A673 (cell line): ENCODE results near the gene GDPD1. TPM values are rescaled to one million over a fixed set of nuclear protein-coding genes. Genes with fewer than 3 reads are reported as not detected.

Experiments used
- BruUV-seq: library from RNA; stranded (reverse); fragments of 400-500 nt; replicated peaks from 2 replicates; lab custom pipeline; 2021; lab: Mats Ljungman, UMichigan
- CTCF ChIA-PET: fragments of 300-600 bp; sonication (Branson Sonifier 250); formaldehyde crosslinking; loops from one replicate; lab custom pipeline; 2022; ENCODE audit warnings: antibody characterized with exemption; lab: Charles Lee
- POLR2A ChIA-PET: fragments of 300-600 bp; sonication (Branson Sonifier 250); formaldehyde crosslinking; loops from one replicate; lab custom pipeline; 2022; ENCODE audit warnings: antibody characterized with exemption; ENCODE audit not compliant: low non-redundant PET; lab: Charles Lee
- DNase-seq: peaks from one replicate; pipeline ENCODE4 v3.0.0-alpha.2; 2015; ENCODE audit warnings: low spot score
- H3K27ac ChIP-seq: fragments of 200-600 bp; sonication (generic); 2 replicates; pipeline ENCODE4 v1.5.1; 2016; ENCODE audit warnings: mixed run types, low read depth, mild to moderate bottlenecking, mixed read lengths, antibody characterized with exemption, low read length; ENCODE audit not compliant: poor library complexity, severe bottlenecking
- H3K27me3 ChIP-seq: fragments of 200-600 bp; sonication (generic); replicated peaks from 2 replicates; pipeline ENCODE4 v1.6.1; 2017; ENCODE audit warnings: mixed run types, low read depth, mild to moderate bottlenecking, mixed read lengths, antibody characterized with exemption, low read length; ENCODE audit not compliant: insufficient read depth, poor library complexity
- H3K36me3 ChIP-seq: fragments of 200-600 bp; sonication (generic); 2 replicates; pipeline ENCODE4 v1.6.1; 2016; ENCODE audit warnings: mixed run types, mild to moderate bottlenecking, mixed read lengths, antibody characterized with exemption, low read length; ENCODE audit not compliant: insufficient read depth, poor library complexity, severe bottlenecking
- H3K4me1 ChIP-seq: fragments of 200-600 bp; sonication (generic); 2 replicates; pipeline ENCODE4 v1.6.1; 2017; ENCODE audit warnings: mixed run types, mild to moderate bottlenecking, mixed read lengths, antibody characterized with exemption, low read length; ENCODE audit not compliant: insufficient read depth, poor library complexity, severe bottlenecking
- H3K4me3 ChIP-seq: fragments of 200-600 bp; sonication (generic); 2 replicates; pipeline ENCODE4 v1.5.1; 2016; ENCODE audit warnings: low read depth, mixed run types, mild to moderate bottlenecking, mixed read lengths, low read length; ENCODE audit not compliant: poor library complexity, severe bottlenecking
- H3K9me3 ChIP-seq: fragments of 200-600 bp; sonication (generic); 2 replicates; pipeline ENCODE4 v1.6.1; 2016; ENCODE audit warnings: mixed run types, low read depth, mild to moderate bottlenecking, mixed read lengths, antibody characterized with exemption, low read length; ENCODE audit not compliant: poor library complexity, severe bottlenecking
- EZH2 ChIP-seq: fragments of 200-600 bp; sonication (generic); IDR thresholded peaks from 2 replicates; pipeline ENCODE4 v1.6.1; 2017; ENCODE audit warnings: borderline replicate concordance, low read depth, mild to moderate bottlenecking, mixed read lengths, antibody characterized with exemption, low read length; ENCODE audit not compliant: poor library complexity, severe bottlenecking
- intact Hi-C: fragments of 100-400 bp; cut with micrococcal nuclease; formaldehyde crosslinking; loops from one replicate; pipeline ENCODE4 v1.10.0; 2022; ENCODE audit not compliant: unreplicated experiment
- total RNA-seq: library from RNA; stranded (reverse); gene quantifications from 2 replicates; pipeline ENCODE4 v1.2.3, GENCODE V29; 2021
- TF ChIP-seq, protein P1 (sequence below): fragments of 300-800, 200-600 bp; sonication (generic); conservative IDR thresholded peaks from 2 replicates; pipeline ENCODE4 v1.5.1; 2017; ENCODE audit warnings: low read depth, mild to moderate bottlenecking, antibody characterized with exemption, low read length, moderate library complexity, mixed read lengths

GDPD1 gene
- total RNA-seq, 1 experiment from 2014 or later: 2.6 TPM

DNA sequence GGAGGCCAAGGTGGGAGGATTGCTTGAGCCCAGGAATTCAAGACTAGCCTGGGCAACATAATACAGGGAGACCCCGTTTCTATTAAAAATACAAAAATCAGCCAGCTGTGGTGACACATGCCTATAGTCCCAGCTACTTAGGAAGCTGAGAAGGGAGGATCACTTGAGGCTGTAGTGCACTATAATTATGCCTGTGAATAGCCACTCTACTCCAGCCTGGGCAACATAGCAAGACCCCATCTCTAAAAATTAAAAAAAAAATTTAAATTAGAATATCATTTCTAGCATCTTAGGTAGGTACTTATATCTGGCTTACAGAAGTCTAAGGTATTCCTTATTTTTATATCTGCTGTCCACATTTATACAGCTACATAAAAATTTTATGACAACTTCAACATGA, 18.0 kb upstream of the GDPD1 start:
- ChIA-PET CTCF (no interaction called here), POLR2A (no interaction called here)
- Histone ChIP-seq H3K9me3 (no peaks in the 10 kb centered on the region), H3K4me1 (no peaks in the 10 kb centered on the region), H3K27me3 (no peaks in the 10 kb centered on the region), H3K36me3 (peaks cover 56% of the 10 kb centered on the region), H3K4me3 (no peak overlapping the region), H3K27ac (no peak overlapping the region)
- DNase-seq: no peak
- intact Hi-C loops: no loop called here
- no TSS peak for BruUV-seq
- TF ChIP-seq, protein P1, sequence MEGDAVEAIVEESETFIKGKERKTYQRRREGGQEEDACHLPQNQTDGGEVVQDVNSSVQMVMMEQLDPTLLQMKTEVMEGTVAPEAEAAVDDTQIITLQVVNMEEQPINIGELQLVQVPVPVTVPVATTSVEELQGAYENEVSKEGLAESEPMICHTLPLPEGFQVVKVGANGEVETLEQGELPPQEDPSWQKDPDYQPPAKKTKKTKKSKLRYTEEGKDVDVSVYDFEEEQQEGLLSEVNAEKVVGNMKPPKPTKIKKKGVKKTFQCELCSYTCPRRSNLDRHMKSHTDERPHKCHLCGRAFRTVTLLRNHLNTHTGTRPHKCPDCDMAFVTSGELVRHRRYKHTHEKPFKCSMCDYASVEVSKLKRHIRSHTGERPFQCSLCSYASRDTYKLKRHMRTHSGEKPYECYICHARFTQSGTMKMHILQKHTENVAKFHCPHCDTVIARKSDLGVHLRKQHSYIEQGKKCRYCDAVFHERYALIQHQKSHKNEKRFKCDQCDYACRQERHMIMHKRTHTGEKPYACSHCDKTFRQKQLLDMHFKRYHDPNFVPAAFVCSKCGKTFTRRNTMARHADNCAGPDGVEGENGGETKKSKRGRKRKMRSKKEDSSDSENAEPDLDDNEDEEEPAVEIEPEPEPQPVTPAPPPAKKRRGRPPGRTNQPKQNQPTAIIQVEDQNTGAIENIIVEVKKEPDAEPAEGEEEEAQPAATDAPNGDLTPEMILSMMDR: no peak
- no peak for TF ChIP-seq EZH2

DNA sequence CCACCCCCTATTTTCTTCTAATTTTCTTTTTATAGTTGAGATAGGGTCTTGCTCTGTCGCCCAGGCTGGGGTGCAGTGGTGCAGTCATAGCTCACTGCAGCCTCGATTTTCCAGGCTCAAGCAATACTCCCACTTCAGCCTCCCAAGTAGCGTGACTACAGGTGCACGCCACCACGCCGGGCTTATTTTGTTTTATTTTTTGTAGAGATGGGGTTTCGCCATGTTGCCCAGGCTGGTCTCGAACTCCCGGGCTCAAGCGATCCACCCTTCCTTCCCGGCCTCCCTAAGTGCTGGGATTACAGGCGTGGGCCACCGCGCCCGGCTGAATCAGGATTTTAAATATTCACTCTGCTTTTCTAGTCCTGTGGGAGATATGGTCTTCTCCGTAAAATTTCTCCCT, 941 bp upstream of the GDPD1 start:
- POLR2A ChIA-PET: no interaction called here
- CTCF ChIA-PET: no interaction called here

DNA sequence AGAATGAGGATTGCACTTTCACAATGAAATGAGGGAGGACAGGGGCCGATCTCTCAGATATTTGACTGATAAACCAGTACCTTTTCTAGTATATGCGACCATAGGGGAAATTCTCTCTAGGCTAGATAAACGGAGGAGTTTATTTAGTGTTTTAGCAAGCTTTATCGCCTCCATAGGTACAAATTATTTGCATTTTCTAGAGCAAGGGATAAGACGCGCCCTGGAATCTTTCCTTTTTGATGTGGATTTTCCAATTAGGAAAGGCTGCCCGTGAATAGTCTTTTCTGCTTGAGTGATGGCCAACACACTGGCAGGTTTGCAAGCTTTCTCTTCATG, 351 bp upstream of the GDPD1 start:
- Histone ChIP-seq H3K27me3 (no peaks in the 10 kb centered on the region), H3K4me1 (no peaks in the 10 kb centered on the region), H3K9me3 (no peaks in the 10 kb centered on the region), H3K27ac (no peak overlapping the region), H3K36me3 (no peaks in the 10 kb centered on the region), H3K4me3 (peak overlapping the region; percentile 71)
- CTCF ChIA-PET: no interaction called here
- POLR2A ChIA-PET: no interaction called here
- no peak for DNase-seq
- no TSS peak for BruUV-seq
- intact Hi-C loops: no loop called here
- TF ChIP-seq, protein P1: no peak
- TF ChIP-seq EZH2: no peak

More for the DNA sequence above, 941 bp upstream of the GDPD1 start:
- Histone ChIP-seq H3K4me1 (no peaks in the 10 kb centered on the region), H3K27me3 (no peaks in the 10 kb centered on the region), H3K27ac (no peak overlapping the region), H3K36me3 (no peaks in the 10 kb centered on the region), H3K4me3 (no peak overlapping the region), H3K9me3 (no peaks in the 10 kb centered on the region)
- no TSS peak for BruUV-seq
- intact Hi-C loops: no loop called here
- TF ChIP-seq, protein P1: no peak
- TF ChIP-seq EZH2: no peak
- no peak for DNase-seq
